Effector CD4-positive, alpha-beta T cell (primary cell): Measurements from ENCODE around the gene LTN1.
"Not testable (repeated sequence)": the region's sequence is repeated elsewhere in the genome, so short reads cannot be mapped to it uniquely, and the experiment has no call there.

Source experiments
- DNase-seq: peaks from one replicate; pipeline ENCODE4 v3.0.0-alpha.2; 2020
- total RNA-seq: gene quantifications from one replicate; lab custom pipeline; 2026; lab: John Stamatoyannopoulos, UW

Gene LTN1, protein sequence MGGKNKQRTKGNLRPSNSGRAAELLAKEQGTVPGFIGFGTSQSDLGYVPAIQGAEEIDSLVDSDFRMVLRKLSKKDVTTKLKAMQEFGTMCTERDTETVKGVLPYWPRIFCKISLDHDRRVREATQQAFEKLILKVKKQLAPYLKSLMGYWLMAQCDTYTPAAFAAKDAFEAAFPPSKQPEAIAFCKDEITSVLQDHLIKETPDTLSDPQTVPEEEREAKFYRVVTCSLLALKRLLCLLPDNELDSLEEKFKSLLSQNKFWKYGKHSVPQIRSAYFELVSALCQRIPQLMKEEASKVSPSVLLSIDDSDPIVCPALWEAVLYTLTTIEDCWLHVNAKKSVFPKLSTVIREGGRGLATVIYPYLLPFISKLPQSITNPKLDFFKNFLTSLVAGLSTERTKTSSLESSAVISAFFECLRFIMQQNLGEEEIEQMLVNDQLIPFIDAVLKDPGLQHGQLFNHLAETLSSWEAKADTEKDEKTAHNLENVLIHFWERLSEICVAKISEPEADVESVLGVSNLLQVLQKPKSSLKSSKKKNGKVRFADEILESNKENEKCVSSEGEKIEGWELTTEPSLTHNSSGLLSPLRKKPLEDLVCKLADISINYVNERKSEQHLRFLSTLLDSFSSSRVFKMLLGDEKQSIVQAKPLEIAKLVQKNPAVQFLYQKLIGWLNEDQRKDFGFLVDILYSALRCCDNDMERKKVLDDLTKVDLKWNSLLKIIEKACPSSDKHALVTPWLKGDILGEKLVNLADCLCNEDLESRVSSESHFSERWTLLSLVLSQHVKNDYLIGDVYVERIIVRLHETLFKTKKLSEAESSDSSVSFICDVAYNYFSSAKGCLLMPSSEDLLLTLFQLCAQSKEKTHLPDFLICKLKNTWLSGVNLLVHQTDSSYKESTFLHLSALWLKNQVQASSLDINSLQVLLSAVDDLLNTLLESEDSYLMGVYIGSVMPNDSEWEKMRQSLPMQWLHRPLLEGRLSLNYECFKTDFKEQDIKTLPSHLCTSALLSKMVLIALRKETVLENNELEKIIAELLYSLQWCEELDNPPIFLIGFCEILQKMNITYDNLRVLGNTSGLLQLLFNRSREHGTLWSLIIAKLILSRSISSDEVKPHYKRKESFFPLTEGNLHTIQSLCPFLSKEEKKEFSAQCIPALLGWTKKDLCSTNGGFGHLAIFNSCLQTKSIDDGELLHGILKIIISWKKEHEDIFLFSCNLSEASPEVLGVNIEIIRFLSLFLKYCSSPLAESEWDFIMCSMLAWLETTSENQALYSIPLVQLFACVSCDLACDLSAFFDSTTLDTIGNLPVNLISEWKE (N-terminal part only)
- total RNA-seq = 107 reads per million, percentile 84 among the genes with 10 or more reads in this experiment

DNA sequence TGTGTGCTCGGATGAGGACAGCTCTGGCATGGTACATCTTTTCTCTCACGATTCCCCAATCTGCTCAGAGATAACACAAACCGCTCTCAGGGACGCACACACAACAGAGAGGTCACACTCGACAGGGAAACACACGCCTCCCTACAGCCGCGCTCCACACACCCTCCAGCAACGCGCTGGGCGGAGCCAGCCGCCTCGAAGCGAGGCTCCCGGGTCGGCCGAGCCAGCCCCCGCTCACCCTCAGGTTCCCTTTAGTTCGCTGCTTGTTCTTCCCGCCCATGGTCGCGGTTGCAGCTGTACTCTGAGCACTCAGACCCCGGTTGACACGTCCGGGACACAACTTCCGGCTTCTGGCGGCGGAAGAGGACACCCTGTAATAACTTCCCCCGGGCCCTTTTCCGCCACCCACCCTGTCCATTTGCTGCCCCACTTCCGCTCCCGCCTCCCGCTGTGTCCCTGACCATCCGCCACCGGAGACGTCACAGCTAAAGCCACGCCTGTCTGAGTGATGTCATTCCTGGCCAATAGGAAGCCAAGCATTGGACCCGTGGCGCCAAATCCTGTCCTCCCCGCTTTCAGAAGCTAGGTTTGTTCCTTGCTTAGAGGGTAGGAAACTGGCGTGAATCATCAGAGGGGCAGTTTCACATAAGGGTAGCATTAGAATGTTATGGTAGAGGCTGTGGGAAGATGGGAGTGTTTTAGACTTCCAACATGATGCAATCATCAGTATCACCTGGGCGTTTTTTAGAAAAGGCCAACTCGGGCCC is at the start of gene LTN1:
Gene LTN1, minus strand, starts transcription at position 352 of the 767 bp plus-strand sequence. Its CDS starts 72 bp downstream, at position 280.
- peak; percentile 98 for DNase-seq

- DNase-seq = no peak
Observed at GRCh38 chr21:29034678-29035077, 42.0 kb upstream of the LTN1 start.

DNA sequence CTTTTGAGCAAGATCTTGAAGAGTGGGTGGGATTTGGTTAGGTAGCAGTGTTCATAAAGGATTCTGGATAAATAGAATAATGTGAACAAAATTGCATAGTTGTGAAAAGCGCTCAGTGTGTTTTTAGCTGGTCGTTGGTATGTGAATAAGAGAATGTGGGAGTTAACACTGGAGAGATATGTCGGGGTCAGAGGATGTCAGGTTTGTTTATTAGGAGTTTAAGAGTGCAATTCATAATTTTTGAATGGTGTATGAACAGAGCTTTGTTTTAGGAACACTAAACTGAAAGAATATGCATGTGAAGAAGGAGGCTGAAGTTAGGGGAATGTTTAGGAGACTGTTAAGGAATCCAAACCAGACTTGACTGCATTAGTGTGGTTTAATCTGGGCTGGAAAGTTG is 41.2 kb upstream of the LTN1 start:
- no peak for DNase-seq

DNA sequence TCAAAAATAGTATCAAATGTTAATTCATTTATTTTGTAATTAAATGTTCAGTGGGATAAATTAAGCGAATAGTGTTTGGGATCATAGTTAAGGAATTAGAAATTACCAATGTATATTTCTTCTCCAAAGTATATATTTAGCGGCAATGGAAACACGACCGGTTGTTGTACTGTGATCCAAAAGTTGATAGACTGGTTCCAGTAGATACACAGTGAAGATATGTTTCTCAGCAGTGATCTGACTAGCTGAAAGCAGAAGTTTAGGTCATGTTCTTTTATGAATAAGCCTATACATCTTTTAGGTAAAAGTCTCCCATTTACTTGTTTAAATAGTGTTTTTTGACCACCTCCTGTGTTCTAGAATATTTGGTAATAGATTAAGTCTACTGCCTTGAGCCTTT is 40.6 kb upstream of the LTN1 start:
- no peak for DNase-seq

DNA sequence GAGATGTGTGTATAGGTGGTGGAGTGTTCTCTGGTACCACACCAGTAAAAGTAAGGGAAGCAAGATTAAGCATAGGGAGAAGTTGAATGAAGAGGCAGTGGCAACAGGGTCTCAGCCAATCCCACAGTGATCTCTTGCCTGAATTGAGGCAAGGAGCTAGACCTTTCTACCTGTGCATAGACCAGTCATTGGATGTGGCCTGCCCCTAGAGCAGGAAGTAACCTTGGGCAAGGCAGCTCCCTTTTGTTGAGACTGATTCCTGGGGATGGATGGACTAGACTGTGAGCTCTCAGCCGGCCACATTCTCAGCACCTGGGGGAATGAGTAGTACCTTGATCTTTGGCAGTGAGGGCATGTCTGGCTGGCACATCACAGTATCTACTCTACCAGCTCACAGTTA is 38.2 kb upstream of the LTN1 start:
- no peak for DNase-seq

DNA sequence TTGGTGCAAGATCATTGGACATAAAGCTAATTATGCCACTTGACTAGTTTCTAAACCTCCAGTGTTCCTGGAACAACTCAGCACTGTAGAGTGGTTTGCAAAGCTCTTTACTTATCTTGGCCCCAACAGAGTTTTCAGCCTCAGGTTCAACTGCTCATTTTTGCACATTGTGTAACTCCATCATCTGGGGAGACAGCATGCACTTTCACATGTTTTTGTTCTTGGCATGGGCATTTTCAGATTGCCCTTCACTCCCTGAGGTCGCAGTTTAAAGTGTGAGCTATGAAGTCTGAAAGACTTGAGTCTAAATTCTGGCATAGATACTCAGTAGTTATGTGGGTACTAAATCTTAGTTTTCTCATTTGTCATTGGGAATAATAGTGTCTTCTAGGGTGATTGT is 36.8 kb upstream of the LTN1 start:
- no peak for DNase-seq

DNA sequence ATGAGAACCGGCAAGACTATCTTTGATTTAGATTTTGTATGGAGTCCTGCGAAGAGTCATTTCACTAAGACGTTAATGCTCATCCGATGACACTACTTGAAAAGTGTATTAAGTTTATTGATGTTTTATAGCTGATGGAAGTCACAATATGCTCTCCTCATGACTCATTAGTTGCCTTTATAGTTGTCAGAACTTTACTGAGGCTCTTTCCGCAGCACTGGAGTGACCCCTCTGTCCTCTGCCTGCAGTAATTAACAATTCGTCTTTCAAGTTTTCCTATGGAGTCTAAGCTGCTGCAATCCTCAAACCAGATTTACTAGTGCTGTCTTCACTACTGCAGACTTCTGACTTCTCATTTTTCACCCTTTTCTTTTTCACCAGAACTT is 32.6 kb upstream of the LTN1 start:
- DNase-seq = no peak

- peak; percentile 90 for DNase-seq
Observed at GRCh38 chr21:29024474-29025327, 32.0 kb upstream of the LTN1 start, which contains the start of gene USP16. TSS of gene USP16 (plus strand) at chr21:29024668. CDS start at chr21:29027914, 3,246 bp downstream.

- DNase-seq = no peak
Observed at GRCh38 chr21:29022166-29022565, 29.5 kb upstream of the LTN1 start.

DNA sequence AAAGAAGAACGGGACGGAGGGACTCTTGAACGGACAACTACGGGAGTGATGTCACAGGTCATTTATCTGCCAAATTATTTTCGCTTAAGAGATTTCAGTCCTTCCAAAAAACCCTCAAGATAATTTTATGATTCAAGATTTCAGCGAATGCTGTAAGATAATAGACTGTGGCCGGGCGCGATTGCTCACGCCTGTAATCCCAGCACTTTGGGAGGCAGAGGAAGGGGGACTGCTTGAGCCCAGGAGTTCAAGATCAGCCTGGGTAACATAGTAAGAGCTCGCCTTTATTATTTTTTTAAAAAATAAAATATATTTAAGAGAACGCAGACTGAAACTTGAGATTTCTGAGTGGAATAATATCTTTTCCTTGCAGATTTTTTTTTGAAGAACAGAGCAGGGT is 25.9 kb upstream of the LTN1 start:
- no peak for DNase-seq

- no peak for DNase-seq
Observed at GRCh38 chr21:29017639-29018237, 25.1 kb upstream of the LTN1 start.

- DNase-seq = not testable (repeated sequence)
Observed at GRCh38 chr21:29011236-29011635, 18.6 kb upstream of the LTN1 start.

- DNase-seq = no peak
Observed at GRCh38 chr21:29008367-29008766, 15.7 kb upstream of the LTN1 start.

DNA sequence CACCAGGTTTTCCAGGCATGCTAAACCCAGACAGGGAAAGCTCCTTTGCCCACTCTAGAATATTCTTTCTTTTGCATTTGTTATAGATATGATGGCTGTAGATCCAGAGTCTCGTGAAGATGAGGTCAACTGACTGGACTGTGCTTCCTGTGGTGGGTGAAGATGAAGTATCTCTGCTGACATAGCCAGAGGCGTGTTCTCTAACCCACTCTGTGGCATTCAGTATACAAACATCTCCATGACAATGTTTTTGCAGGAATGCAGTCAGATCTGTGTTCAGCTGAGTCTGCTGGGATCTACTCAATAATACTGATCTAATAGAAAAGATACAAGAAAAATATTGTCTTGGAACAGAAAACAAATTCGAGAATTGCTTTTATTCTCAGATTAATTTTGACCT is 15.1 kb upstream of the LTN1 start:
- no peak for DNase-seq

DNA sequence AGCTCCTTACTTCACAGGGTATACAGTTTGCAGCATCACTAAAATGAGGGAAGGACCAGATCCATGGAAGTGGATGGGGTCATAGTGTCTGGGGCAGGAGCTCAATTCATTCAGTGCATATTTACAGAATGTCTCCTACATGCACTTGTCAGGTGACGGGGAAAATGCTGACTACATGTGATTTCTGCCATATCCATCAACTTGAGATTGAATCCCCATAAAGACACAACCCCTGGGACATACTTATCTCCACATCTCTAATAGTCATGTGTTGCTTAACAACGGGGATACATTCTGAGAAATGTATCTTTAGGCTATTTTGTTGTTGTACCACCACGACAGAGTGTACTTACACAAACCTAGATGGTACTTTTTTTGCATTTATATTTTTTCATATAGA is 14.5 kb upstream of the LTN1 start:
- no peak for DNase-seq

DNA sequence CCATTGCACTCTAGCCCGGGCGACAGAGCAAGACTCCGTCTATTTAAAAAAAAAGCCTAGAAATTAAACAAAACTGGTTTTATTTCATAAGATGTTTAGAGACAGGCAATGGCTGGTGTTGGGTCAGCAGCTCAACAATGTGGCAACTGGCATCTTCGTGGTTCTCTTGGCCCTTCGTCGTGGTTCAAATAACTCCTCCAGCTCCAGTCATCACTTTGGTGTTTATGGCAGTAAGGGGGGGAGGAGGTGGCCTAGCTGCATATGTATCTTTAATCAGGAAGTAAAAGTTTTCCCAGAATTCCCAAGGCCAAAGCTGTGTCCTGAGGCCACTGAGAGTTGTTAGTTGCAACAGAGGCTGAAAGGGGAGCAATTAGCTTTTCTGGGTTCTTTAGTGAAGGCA is 13.0 kb upstream of the LTN1 start:
- DNase-seq = no peak

DNA sequence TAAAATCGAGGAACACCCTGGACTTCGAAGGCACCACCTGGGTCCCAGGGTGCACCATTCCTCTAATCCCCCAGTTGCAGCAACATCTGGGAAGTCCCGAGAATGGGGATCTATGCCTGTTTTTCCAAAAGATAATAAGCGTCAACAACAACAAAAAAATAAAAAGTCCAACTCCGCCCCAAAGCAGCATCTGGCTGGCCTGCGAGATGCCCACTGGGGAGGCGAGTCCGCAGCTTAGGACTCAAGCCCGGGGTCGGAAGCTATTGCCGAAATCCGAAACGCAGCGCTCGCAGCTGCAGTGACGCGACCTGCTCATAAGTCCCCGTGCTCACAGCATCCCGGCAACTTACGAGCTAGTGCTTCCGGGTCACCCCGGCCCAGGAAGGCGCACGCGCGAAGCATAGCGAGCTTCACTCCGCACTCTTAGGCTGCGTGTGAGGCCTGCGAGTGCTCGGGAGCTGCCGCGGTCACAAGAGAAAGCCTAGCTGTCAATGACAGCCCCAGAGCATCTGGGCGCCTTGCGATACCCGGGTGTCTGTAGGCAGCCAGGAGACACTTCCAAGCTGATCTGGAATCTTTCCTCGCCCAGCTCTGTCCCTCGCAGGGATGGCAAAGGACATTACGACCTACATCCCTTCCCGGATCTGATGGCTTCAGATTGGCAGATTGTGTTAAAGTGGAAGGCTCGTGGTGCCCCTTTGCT is 9.9 kb upstream of the LTN1 start:
- DNase-seq = peak; percentile 97

GRCh38 chr21:28993293-28993629 is 584 bp upstream of the LTN1 start:
- DNase-seq = no peak

DNA sequence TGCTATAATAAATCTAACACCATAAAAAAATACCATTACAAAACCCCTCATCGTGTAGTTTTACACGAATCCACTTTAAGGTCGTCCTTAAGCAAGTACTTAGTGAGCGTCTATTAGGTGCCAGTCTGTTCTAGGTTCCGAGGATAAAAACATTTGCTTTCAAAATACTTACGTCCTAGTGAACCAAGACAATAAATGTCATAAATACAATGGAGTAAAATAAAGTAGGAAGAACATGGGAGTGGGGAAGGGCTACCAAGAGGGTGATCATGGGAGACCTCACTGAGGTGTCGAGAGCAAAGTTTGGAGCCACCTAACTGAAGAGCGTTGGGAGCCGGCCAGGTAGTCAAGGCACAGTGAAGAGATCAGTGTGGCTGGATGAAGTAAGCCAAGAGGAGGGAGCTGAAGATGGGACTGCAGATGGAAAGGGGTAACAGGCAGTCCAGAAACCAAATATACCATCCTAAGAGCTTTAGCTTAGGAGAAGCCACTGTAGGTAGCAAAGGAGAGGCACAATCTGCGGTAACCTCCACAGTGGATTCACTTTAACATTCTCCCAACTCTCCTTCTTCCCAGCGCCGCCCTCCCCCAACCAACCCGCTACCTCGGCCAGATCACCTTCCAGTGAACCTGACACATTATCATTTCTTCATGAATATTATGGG is 684 bp downstream of the LTN1 start:
- no peak for DNase-seq
